ENCODE results near the gene DNM1L.

DNA sequence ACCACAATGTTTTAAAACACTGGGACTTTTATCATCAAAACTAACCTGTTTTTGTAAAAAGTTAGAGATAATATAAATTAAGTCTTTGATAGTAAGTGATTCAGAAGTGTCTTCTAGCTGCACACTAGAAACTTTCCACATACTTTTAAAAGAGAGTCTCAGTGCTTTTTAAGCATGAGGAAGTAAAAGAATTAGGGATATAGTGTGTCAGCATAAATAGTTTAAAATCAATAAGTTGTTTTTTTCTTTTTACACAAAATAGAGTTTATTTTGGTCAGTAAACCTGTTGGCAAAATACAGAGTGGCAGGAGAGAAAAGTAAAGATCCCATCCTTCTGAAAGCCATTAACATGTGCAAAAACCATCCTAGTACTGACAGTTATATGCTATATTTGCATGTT, 1.7 kb downstream of the DNM1L start:
- TF ChIP-seq, protein P1, sequence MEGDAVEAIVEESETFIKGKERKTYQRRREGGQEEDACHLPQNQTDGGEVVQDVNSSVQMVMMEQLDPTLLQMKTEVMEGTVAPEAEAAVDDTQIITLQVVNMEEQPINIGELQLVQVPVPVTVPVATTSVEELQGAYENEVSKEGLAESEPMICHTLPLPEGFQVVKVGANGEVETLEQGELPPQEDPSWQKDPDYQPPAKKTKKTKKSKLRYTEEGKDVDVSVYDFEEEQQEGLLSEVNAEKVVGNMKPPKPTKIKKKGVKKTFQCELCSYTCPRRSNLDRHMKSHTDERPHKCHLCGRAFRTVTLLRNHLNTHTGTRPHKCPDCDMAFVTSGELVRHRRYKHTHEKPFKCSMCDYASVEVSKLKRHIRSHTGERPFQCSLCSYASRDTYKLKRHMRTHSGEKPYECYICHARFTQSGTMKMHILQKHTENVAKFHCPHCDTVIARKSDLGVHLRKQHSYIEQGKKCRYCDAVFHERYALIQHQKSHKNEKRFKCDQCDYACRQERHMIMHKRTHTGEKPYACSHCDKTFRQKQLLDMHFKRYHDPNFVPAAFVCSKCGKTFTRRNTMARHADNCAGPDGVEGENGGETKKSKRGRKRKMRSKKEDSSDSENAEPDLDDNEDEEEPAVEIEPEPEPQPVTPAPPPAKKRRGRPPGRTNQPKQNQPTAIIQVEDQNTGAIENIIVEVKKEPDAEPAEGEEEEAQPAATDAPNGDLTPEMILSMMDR (conservative IDR thresholded peaks at IDR 0.05; ENCODE audit: low read length) = no peak
- TF ChIP-seq EZH2phosphoT487 (IDR thresholded peaks at IDR 0.05; ENCODE audit: borderline replicate concordance, low read depth, low read length) = no peak

Measured in OCI-LY7 (cell line).